ENCODE results near the gene RHBDD1.

The RHBDD1 gene

DNA sequence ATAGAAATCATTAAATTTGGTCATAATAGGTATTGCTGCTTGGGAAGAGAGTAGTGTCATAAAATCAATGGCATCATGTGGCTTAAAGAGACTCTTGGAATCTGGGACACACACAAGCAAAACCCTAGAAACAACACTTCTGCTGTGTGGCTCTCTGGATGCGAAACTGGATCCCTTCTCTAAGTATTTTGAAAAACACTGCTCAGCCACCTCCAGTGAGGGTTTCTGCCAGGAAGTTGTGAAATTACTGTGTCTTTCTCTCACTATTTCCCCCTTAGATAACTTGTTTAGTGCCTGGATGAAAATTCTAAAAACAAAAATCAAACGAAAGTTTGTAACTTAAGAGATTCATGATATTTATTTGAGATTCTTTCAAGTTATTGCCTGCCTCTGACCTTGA, 163.8 kb downstream of the RHBDD1 start:
- TF ChIP-seq, protein P1, sequence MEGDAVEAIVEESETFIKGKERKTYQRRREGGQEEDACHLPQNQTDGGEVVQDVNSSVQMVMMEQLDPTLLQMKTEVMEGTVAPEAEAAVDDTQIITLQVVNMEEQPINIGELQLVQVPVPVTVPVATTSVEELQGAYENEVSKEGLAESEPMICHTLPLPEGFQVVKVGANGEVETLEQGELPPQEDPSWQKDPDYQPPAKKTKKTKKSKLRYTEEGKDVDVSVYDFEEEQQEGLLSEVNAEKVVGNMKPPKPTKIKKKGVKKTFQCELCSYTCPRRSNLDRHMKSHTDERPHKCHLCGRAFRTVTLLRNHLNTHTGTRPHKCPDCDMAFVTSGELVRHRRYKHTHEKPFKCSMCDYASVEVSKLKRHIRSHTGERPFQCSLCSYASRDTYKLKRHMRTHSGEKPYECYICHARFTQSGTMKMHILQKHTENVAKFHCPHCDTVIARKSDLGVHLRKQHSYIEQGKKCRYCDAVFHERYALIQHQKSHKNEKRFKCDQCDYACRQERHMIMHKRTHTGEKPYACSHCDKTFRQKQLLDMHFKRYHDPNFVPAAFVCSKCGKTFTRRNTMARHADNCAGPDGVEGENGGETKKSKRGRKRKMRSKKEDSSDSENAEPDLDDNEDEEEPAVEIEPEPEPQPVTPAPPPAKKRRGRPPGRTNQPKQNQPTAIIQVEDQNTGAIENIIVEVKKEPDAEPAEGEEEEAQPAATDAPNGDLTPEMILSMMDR (IDR thresholded peaks at IDR 0.05; ENCODE audit: low read depth, low read length, missing control alignments) = no peak
- no peak for DNase-seq (ENCODE audit: low read depth)
- in situ Hi-C loops (cut with HindIII; ENCODE audit: low sequenced_read_pairs) = loop anchor here (25.0 kb wide), 2 partner anchors 187 to 1337 kb away; no protein-coding TSS in a partner anchor
- H3K4me3 ChIP-seq (ENCODE audit: low read depth, low read length) = no peak overlapping the region

DNA sequence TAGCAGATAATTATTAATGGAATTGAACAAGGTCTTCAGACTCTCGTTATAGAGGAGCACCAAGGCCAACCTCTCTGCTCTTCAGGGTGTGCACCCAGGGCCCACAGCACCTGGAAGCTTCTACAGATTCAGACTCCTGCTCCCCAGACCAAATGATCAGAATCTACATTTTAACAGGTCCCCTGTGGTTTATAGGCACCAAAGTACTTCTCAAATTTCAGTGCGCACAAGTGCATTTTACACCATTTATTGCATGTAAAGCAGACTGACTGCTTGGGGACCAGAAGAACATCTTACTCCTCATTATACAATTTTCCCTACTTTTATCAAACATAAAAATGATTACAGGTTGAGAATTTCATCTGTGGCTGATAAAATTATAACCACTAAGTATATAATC, 164.3 kb downstream of the RHBDD1 start:
- no peak overlapping the region for H3K4me3 ChIP-seq (ENCODE audit: low read depth, low read length)
- DNase-seq (ENCODE audit: low read depth) = no peak
- TF ChIP-seq, protein P1 (IDR thresholded peaks at IDR 0.05; ENCODE audit: low read depth, low read length, missing control alignments) = no peak
- in situ Hi-C loops (cut with HindIII; ENCODE audit: low sequenced_read_pairs) = no loop called here

GRCh38 chr2:227004482-227004881, 168.6 kb downstream of the RHBDD1 start:
- TF ChIP-seq, protein P1 (IDR thresholded peaks at IDR 0.05; ENCODE audit: low read depth, low read length, missing control alignments) = no peak
- in situ Hi-C loops (cut with HindIII; ENCODE audit: low sequenced_read_pairs) = no loop called here
- H3K4me3 ChIP-seq (ENCODE audit: low read depth, low read length) = no peak overlapping the region
- no peak for DNase-seq (ENCODE audit: low read depth)

DNA sequence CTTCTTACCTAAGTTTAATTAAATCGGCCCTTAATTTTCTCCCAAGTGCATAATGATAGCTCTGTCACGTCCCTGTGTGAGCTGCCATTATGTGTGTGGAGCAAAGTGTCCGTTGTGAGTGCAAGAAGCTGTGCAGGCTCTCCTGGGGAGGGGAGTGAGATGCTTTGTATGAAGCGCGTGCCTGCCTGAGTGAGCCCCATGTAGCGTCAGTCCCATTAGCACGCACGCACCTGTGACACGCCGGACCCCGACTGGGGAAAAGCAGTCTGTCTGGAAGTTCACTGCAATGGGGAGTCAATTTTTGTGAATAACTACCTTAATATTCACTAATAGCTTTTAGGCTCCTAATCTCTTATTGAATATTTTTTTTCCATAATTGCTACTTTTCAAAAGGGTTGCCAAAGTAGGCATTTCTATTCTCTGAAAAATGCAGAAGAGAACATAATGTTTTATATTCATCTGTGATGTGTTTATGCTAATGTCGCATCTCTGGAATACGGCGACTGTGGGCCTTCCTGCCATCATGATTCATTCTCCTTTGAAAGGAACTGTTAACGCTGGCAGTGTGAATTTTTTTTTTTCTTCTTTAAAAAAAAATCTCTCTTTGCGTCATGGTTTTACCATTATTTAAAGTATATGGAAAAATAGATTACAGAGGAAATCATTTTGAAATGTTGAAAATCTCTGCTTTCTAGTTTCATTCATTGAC, 170.5 kb downstream of the RHBDD1 start:
- in situ Hi-C loops (cut with HindIII; ENCODE audit: low sequenced_read_pairs) = no loop called here
- no peak for DNase-seq (ENCODE audit: low read depth)
- H3K4me3 ChIP-seq (ENCODE audit: low read depth, low read length) = no peak overlapping the region
- TF ChIP-seq, protein P1 (IDR thresholded peaks at IDR 0.05; ENCODE audit: low read depth, low read length, missing control alignments) = no peak

GRCh38 chr2:227007148-227007547, 171.3 kb downstream of the RHBDD1 start:
- no peak for DNase-seq (ENCODE audit: low read depth)
- H3K4me3 ChIP-seq (ENCODE audit: low read depth, low read length) = no peak overlapping the region
- in situ Hi-C loops (cut with HindIII; ENCODE audit: low sequenced_read_pairs) = no loop called here
- TF ChIP-seq, protein P1 (IDR thresholded peaks at IDR 0.05; ENCODE audit: low read depth, low read length, missing control alignments) = no peak

- no peak for DNase-seq (ENCODE audit: low read depth)
- in situ Hi-C loops (cut with HindIII; ENCODE audit: low sequenced_read_pairs) = no loop called here
- TF ChIP-seq, protein P1 (IDR thresholded peaks at IDR 0.05; ENCODE audit: low read depth, low read length, missing control alignments) = no peak
- no peak overlapping the region for H3K4me3 ChIP-seq (ENCODE audit: low read depth, low read length)
Measured at GRCh38 chr2:227007940-227008339, 172.1 kb downstream of the RHBDD1 start.

Measured in astrocyte of the cerebellum (primary cell).